K562 (cell line): ENCODE measurements around the gene HIVEP3.

Experiments used
- CREM ChIP-seq: IDR thresholded peaks from 2 replicates; pipeline ENCODE4 v1.6.1; 2014; ENCODE audit warnings: antibody characterized with exemption, low read depth
- FOSL1 ChIP-seq: fragments of 200-800 bp; sonication (Bioruptor generic); conservative IDR thresholded peaks from 2 replicates; pipeline ENCODE4 v1.6.1; 2016; ENCODE audit warnings: missing genetic modification characterization, missing compliant biosample characterization
- HCFC1 ChIP-seq: IDR thresholded peaks from 2 replicates; pipeline ENCODE4 v1.6.1; 2012; ENCODE audit warnings: low read depth, low read length, improper control_type of control experiment
- MAFK ChIP-seq: IDR thresholded peaks from 2 replicates; pipeline ENCODE4 v1.6.1; 2011; ENCODE audit warnings: low read length, improper control_type of control experiment
- NR3C1 ChIP-seq: sonication (generic); formaldehyde crosslinking; IDR thresholded peaks from 2 replicates; pipeline ENCODE4 v1.8.1; 2022; ENCODE audit warnings: missing genetic modification reagents
- SMC3 ChIP-seq: conservative IDR thresholded peaks from 2 replicates; pipeline ENCODE4 v1.6.1; 2011; ENCODE audit warnings: low read depth, low read length, improper control_type of control experiment; ENCODE audit not compliant: insufficient read depth
- ZNF589 ChIP-seq: fragments of 200-800 bp; sonication (Bioruptor generic); IDR thresholded peaks from 2 replicates; pipeline ENCODE4 v1.6.1; 2016; ENCODE audit warnings: low read depth, missing genetic modification characterization, missing compliant biosample characterization
- TF ChIP-seq, protein P1 (sequence below), 3 experiments: IDR thresholded peaks in 2 of 3; conservative IDR thresholded peaks in 1 of 3; 2 replicates each; pipeline ENCODE4 v1.5.1; 2011 to 2012; ENCODE audit warnings: low read length in 3 of 3, mild to moderate bottlenecking in 3 of 3, control low read depth in 2 of 3, improper control_type of control experiment in 1 of 3, inconsistent platforms in 1 of 3, low read depth in 1 of 3, mixed read lengths in 1 of 3, moderate library complexity in 1 of 3; ENCODE audit not compliant: insufficient read depth in 2 of 3
- TF ChIP-seq, protein P2 (sequence below): sonication (generic); formaldehyde crosslinking; IDR thresholded peaks from 2 replicates; pipeline ENCODE4 v1.8.1; 2023; ENCODE audit warnings: mild to moderate bottlenecking, missing genetic modification reagents
- TF ChIP-seq, protein P3 (sequence below), 2 experiments: fragments of 200-800 bp in 1 of 2; sonication (Bioruptor generic) in 1 of 2; sonication (generic) in 1 of 2; formaldehyde crosslinking in 1 of 2; IDR thresholded peaks in 1 of 2; conservative IDR thresholded peaks in 1 of 2; 2 replicates each; pipeline versions ENCODE4 v1.5.0 to v1.6.1; 2016 to 2020; ENCODE audit warnings: missing compliant biosample characterization in 1 of 2, missing genetic modification characterization in 1 of 2, missing genetic modification reagents in 1 of 2

DNA sequence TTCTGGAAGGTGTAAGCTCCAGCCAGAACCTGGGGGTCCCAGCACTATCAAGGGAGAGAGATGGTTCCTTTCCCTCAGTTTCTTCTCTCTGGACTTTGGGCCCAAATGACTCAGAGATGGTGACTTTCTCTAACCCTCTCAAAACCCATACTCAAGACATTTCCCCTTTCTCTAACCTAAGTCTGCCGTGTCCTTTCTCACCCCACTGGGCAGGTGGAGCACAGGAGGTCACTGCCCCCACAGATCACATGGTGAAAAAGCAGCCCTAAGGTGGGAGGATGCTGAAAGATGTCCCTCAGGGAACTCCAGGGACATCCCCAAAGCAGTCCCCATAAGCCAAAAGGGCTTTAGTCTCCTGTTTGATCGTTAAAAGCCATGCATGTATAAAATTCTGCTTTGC lies 173.7 kb downstream of the HIVEP3 start:
- no peak for TF ChIP-seq SMC3
- TF ChIP-seq, protein P1, sequence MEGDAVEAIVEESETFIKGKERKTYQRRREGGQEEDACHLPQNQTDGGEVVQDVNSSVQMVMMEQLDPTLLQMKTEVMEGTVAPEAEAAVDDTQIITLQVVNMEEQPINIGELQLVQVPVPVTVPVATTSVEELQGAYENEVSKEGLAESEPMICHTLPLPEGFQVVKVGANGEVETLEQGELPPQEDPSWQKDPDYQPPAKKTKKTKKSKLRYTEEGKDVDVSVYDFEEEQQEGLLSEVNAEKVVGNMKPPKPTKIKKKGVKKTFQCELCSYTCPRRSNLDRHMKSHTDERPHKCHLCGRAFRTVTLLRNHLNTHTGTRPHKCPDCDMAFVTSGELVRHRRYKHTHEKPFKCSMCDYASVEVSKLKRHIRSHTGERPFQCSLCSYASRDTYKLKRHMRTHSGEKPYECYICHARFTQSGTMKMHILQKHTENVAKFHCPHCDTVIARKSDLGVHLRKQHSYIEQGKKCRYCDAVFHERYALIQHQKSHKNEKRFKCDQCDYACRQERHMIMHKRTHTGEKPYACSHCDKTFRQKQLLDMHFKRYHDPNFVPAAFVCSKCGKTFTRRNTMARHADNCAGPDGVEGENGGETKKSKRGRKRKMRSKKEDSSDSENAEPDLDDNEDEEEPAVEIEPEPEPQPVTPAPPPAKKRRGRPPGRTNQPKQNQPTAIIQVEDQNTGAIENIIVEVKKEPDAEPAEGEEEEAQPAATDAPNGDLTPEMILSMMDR (IDR thresholded peaks at IDR 0.05 in 2 of 3, conservative IDR thresholded peaks at IDR 0.05 in 1 of 3; ENCODE audit: insufficient read depth in 2 of 3, low read depth in 1 of 3, low read length in 3 of 3): no peak
- no peak for TF ChIP-seq FOSL1 (tag)
- no peak for TF ChIP-seq HCFC1
- no peak for TF ChIP-seq ZNF589 (CRISPR knock-in tag)
- TF ChIP-seq, protein P2, sequence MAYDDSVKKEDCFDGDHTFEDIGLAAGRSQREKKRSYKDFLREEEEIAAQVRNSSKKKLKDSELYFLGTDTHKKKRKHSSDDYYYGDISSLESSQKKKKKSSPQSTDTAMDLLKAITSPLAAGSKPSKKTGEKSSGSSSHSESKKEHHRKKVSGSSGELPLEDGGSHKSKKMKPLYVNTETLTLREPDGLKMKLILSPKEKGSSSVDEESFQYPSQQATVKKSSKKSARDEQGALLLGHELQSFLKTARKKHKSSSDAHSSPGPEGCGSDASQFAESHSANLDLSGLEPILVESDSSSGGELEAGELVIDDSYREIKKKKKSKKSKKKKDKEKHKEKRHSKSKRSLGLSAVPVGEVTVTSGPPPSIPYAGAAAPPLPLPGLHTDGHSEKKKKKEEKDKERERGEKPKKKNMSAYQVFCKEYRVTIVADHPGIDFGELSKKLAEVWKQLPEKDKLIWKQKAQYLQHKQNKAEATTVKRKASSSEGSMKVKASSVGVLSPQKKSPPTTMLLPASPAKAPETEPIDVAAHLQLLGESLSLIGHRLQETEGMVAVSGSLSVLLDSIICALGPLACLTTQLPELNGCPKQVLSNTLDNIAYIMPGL (CRISPR knock-in tag): no peak
- TF ChIP-seq, protein P3, sequence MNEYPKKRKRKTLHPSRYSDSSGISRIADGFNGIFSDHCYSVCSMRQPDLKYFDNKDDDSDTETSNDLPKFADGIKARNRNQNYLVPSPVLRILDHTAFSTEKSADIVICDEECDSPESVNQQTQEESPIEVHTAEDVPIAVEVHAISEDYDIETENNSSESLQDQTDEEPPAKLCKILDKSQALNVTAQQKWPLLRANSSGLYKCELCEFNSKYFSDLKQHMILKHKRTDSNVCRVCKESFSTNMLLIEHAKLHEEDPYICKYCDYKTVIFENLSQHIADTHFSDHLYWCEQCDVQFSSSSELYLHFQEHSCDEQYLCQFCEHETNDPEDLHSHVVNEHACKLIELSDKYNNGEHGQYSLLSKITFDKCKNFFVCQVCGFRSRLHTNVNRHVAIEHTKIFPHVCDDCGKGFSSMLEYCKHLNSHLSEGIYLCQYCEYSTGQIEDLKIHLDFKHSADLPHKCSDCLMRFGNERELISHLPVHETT (CRISPR knock-in tag; conservative IDR thresholded peaks at IDR 0.05 in 1 of 2, IDR thresholded peaks at IDR 0.05 in 1 of 2): no peak
- TF ChIP-seq CREM: no peak
- no peak for TF ChIP-seq MAFK
- no peak for TF ChIP-seq NR3C1
